Eye (tissue), 1 donor: ENCODE results near the gene CACNA1F.

Source experiments
- DNase-seq: peaks from one replicate; pipeline ENCODE4 v3.0.0-alpha.2; 2015

Gene CACNA1F

GRCh38 chrX:49257074-49257790 lies 24.1 kb upstream of the CACNA1F start:
- DNase-seq: no peak

GRCh38 chrX:49256268-49256995 lies 23.3 kb upstream of the CACNA1F start:
- DNase-seq: no peak

- no peak for DNase-seq
Measured at GRCh38 chrX:49254639-49255038, 21.5 kb upstream of the CACNA1F start.

- no peak for DNase-seq
Measured at GRCh38 chrX:49251325-49251724, 18.2 kb upstream of the CACNA1F start.

GRCh38 chrX:49250578-49250977 lies 17.4 kb upstream of the CACNA1F start:
- no peak for DNase-seq

- no peak for DNase-seq
Measured at GRCh38 chrX:49250066-49250465, 16.9 kb upstream of the CACNA1F start.

- no peak for DNase-seq
Measured at GRCh38 chrX:49249616-49250015, 16.5 kb upstream of the CACNA1F start.

GRCh38 chrX:49249071-49249470 lies 15.9 kb upstream of the CACNA1F start:
- DNase-seq: no peak

- no peak for DNase-seq
Measured at GRCh38 chrX:49247916-49248811, 15.0 kb upstream of the CACNA1F start.

GRCh38 chrX:49247346-49247745 lies 14.2 kb upstream of the CACNA1F start:
- DNase-seq: no peak

GRCh38 chrX:49246541-49246940 lies 13.4 kb upstream of the CACNA1F start:
- no peak for DNase-seq

GRCh38 chrX:49244207-49244606 lies 11.1 kb upstream of the CACNA1F start:
- DNase-seq: no peak

- DNase-seq: no peak
Measured at GRCh38 chrX:49243166-49243565, 10.0 kb upstream of the CACNA1F start.

- no peak for DNase-seq
Measured at GRCh38 chrX:49242545-49243066, 9.5 kb upstream of the CACNA1F start.

- no peak for DNase-seq
Measured at GRCh38 chrX:49238735-49239134, 5.6 kb upstream of the CACNA1F start.

GRCh38 chrX:49237060-49237459 lies 3.9 kb upstream of the CACNA1F start:
- no peak for DNase-seq

GRCh38 chrX:49233887-49234555 lies 881 bp upstream of the CACNA1F start:
- peak; percentile 8 for DNase-seq

- no peak for DNase-seq
Measured at GRCh38 chrX:49232525-49232924, 615 bp downstream of the CACNA1F start.

- no peak for DNase-seq
Measured at GRCh38 chrX:49231333-49232000, 1.7 kb downstream of the CACNA1F start.

GRCh38 chrX:49230500-49231232 lies 2.5 kb downstream of the CACNA1F start:
- peak; percentile 33 for DNase-seq

- DNase-seq: no peak
Measured at GRCh38 chrX:49228185-49228584, 5.0 kb downstream of the CACNA1F start.
